Measurements from ENCODE around the gene CCN5. TPM values are rescaled to one million over a fixed set of nuclear protein-coding genes. Genes with fewer than 3 reads are reported as not detected.

The CCN5 gene
- total RNA-seq, 1 donor from 2014 or later = 134 TPM

DNA sequence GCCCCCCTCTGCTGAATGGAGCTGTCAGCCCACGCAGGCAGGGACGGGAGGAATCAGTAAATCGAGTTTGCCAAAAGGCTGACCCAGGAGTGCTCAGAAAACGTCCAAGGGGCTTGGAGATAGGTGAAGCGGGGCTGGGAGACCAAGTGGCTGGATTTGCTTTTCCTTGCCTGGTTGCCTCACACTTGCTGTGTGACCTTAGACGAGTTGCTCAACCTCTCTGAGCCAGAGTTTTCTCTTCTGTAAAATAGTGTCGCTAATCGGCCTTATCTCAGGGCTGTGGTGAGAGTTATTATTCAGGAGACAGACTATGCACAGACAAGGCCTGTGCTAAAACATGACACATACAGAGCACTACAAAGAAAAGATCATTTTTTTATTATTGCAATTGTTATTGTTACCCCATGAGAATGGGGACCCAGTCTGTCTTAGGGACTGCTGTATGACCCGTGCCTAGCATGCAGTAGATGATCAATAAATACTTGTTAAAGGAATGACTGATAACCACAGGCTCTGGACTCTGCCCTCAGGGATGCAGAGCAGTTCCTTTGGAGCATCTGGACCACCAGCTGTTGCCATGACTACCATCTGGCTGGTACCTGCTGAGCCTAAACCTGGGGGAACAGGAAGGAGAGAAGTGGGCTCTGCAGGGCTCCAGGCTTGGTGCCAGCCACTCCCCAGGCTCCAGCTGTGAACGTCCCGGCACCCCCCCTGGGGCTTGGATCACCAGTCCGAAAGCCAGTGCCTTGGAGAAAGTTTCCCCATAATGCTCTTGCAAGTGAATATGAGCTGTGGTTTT, 31.4 kb downstream of the CCN5 start:
- intact Hi-C loops (cut with DNase I) = loop anchor here (2.0 kb wide), 2 partner anchors 62 to 120 kb away; no protein-coding TSS in a partner anchor
- DNase-seq (ENCODE audit: extremely low spot score in 2 of 2) = no peak
- Histone ChIP-seq H3K27ac (peak overlapping the region; percentile 77), H3K9me3 (no peaks in the 10 kb centered on the region), H3K27me3 (no peaks in the 10 kb centered on the region), H3K4me3 (peak overlapping the region; percentile 49 to 58), H3K4me1 (peaks cover 27% of the 10 kb centered on the region), H3K36me3 (no peaks in the 10 kb centered on the region)
- TF ChIP-seq, protein P1, sequence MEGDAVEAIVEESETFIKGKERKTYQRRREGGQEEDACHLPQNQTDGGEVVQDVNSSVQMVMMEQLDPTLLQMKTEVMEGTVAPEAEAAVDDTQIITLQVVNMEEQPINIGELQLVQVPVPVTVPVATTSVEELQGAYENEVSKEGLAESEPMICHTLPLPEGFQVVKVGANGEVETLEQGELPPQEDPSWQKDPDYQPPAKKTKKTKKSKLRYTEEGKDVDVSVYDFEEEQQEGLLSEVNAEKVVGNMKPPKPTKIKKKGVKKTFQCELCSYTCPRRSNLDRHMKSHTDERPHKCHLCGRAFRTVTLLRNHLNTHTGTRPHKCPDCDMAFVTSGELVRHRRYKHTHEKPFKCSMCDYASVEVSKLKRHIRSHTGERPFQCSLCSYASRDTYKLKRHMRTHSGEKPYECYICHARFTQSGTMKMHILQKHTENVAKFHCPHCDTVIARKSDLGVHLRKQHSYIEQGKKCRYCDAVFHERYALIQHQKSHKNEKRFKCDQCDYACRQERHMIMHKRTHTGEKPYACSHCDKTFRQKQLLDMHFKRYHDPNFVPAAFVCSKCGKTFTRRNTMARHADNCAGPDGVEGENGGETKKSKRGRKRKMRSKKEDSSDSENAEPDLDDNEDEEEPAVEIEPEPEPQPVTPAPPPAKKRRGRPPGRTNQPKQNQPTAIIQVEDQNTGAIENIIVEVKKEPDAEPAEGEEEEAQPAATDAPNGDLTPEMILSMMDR (IDR thresholded peaks at IDR 0.05) = no peak
- no peak for TF ChIP-seq POLR2A (IDR thresholded peaks at IDR 0.05)
- no peak for TF ChIP-seq POLR2AphosphoS5 (IDR thresholded peaks at IDR 0.05; ENCODE audit: insufficient read depth in 1 of 2, low read depth in 1 of 2)

GRCh38 chr20:44747166-44748004, 32.2 kb downstream of the CCN5 start:
- no peak for TF ChIP-seq POLR2AphosphoS5 (IDR thresholded peaks at IDR 0.05; ENCODE audit: insufficient read depth in 1 of 2, low read depth in 1 of 2)
- no peak for TF ChIP-seq POLR2A (IDR thresholded peaks at IDR 0.05)
- TF ChIP-seq, protein P1 (IDR thresholded peaks at IDR 0.05) = peak in 2 of 3 experiments; percentile 55 to 71
- Histone ChIP-seq H3K27ac (no peak overlapping the region), H3K9me3 (no peaks in the 10 kb centered on the region), H3K4me3 (no peak overlapping the region), H3K36me3 (no peaks in the 10 kb centered on the region), H3K27me3 (no peaks in the 10 kb centered on the region), H3K4me1 (peaks cover 27% of the 10 kb centered on the region)
- no peak for DNase-seq (ENCODE audit: extremely low spot score in 2 of 2)
- intact Hi-C loops (cut with DNase I) = loop anchor here (2.0 kb wide), 2 partner anchors 61 to 119 kb away; no protein-coding TSS in a partner anchor

GRCh38 chr20:44748005-44748370, 32.8 kb downstream of the CCN5 start:
- TF ChIP-seq, protein P1 (IDR thresholded peaks at IDR 0.05) = no peak
- TF ChIP-seq POLR2A (IDR thresholded peaks at IDR 0.05) (no peak), POLR2AphosphoS5 (IDR thresholded peaks at IDR 0.05; ENCODE audit: insufficient read depth in 1 of 2, low read depth in 1 of 2) (no peak)
- no peaks in the 10 kb centered on the region for H3K27me3 ChIP-seq
- H3K4me3 ChIP-seq = no peak overlapping the region
- no peaks in the 10 kb centered on the region for H3K9me3 ChIP-seq
- no peaks in the 10 kb centered on the region for H3K36me3 ChIP-seq
- intact Hi-C loops (cut with DNase I) = no loop called here
- H3K4me1 ChIP-seq = peaks cover 27% of the 10 kb centered on the region
- DNase-seq (ENCODE audit: extremely low spot score in 2 of 2) = no peak
- H3K27ac ChIP-seq = no peak overlapping the region

DNA sequence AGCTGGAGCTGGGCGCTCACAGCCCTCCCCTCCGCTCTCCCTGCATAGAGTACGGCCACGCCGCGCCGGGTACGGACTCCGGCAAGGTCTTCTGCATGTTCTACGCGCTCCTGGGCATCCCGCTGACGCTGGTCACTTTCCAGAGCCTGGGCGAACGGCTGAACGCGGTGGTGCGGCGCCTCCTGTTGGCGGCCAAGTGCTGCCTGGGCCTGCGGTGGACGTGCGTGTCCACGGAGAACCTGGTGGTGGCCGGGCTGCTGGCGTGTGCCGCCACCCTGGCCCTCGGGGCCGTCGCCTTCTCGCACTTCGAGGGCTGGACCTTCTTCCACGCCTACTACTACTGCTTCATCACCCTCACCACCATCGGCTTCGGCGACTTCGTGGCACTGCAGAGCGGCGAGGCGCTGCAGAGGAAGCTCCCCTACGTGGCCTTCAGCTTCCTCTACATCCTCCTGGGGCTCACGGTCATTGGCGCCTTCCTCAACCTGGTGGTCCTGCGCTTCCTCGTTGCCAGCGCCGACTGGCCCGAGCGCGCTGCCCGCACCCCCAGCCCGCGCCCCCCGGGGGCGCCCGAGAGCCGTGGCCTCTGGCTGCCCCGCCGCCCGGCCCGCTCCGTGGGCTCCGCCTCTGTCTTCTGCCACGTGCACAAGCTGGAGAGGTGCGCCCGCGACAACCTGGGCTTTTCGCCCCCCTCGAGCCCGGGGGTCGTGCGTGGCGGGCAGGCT, 35.1 kb downstream of the CCN5 start:
- Histone ChIP-seq H3K27me3 (no peaks in the 10 kb centered on the region), H3K4me3 (no peak overlapping the region), H3K36me3 (no peaks in the 10 kb centered on the region), H3K4me1 (peaks cover 27% of the 10 kb centered on the region), H3K27ac (no peak overlapping the region), H3K9me3 (no peaks in the 10 kb centered on the region)
- TF ChIP-seq POLR2AphosphoS5 (IDR thresholded peaks at IDR 0.05; ENCODE audit: insufficient read depth in 1 of 2, low read depth in 1 of 2) = no peak
- TF ChIP-seq, protein P1 (IDR thresholded peaks at IDR 0.05) = no peak
- TF ChIP-seq POLR2A (IDR thresholded peaks at IDR 0.05) = no peak
- intact Hi-C loops (cut with DNase I) = no loop called here
- no peak for DNase-seq (ENCODE audit: extremely low spot score in 2 of 2)

Measured in vagina (tissue), 2 donors.